Neuron (in vitro differentiated cells): ENCODE data around the gene DRAM1.
"Not testable (repeated sequence)": the region's sequence is repeated elsewhere in the genome, so short reads cannot be mapped to it uniquely, and the experiment has no call there.

Experiments
- H2AFZ ChIP-seq: one replicate; pipeline ENCODE4 v1.6.1; 2013; ENCODE audit warnings: low read depth, mild to moderate bottlenecking, inconsistent platforms, low read length, moderate library complexity
- H3K27me3 ChIP-seq: one replicate; pipeline ENCODE4 v1.6.1; 2013; ENCODE audit warnings: low read length; ENCODE audit not compliant: insufficient read depth
- H3K36me3 ChIP-seq: one replicate; pipeline ENCODE4 v1.6.1; 2013; ENCODE audit warnings: low read length; ENCODE audit not compliant: insufficient read depth
- H3K4me1 ChIP-seq: one replicate; pipeline ENCODE4 v1.6.1; 2013; ENCODE audit warnings: low read length; ENCODE audit not compliant: insufficient read depth
- H3K4me3 ChIP-seq: 2 replicates; pipeline ENCODE4 v1.5.1; 2013; ENCODE audit warnings: mild to moderate bottlenecking, low read length, moderate library complexity
- H3K9me3 ChIP-seq: one replicate; pipeline ENCODE4 v1.6.1; 2013; ENCODE audit warnings: low read length

Gene DRAM1

DNA sequence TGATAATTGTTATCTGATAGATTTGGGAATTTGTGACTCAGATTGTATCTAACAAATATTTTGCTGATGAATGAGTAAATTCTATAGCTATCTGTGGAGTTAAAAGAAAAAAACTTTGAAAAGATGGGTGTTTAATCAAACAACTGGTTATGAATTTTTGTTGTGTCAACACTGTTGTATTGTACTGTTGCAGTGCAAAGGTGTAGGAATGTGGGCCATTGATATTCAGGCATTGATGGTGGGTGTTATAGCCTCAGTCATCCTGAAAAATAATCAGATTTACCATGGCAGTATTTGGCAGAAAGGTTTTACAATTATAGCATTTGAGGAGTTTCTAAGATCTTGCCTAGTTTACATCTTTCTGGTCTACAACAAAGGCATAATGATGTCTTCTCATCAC is 15.4 kb downstream of the DRAM1 start:
- Histone ChIP-seq H3K4me3 (no peak overlapping the region), H3K36me3 (no peaks in the 10 kb centered on the region), H3K27me3 (no peaks in the 10 kb centered on the region), H3K4me1 (no peaks in the 10 kb centered on the region), H2AFZ (no peak overlapping the region), H3K9me3 (no peaks in the 10 kb centered on the region)

DNA sequence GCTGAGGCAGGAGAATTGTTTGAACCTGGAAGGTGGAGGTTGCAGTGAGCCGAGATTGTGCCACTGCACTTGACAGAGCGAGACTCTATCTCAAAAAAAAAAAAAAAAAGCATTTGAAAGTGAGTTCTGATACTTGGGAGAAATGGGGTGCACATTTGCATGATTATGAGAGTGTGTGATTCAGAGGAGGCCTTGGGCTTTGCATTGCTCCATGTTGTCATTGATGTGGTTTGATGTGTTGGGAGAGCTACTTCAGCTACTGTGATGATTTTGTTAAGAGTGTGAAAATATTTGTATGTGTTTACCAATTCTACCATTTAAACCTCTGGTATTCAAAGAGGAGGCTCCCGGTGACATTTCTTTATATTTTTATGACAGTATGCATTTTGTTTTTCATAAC is 24.4 kb downstream of the DRAM1 start:
- no peak overlapping the region for H2AFZ ChIP-seq
- H3K36me3 ChIP-seq, result no peaks in the 10 kb centered on the region
- H3K4me1 ChIP-seq, result no peaks in the 10 kb centered on the region
- no peaks in the 10 kb centered on the region for H3K9me3 ChIP-seq
- H3K4me3 ChIP-seq, result no peak overlapping the region
- no peaks in the 10 kb centered on the region for H3K27me3 ChIP-seq

DNA sequence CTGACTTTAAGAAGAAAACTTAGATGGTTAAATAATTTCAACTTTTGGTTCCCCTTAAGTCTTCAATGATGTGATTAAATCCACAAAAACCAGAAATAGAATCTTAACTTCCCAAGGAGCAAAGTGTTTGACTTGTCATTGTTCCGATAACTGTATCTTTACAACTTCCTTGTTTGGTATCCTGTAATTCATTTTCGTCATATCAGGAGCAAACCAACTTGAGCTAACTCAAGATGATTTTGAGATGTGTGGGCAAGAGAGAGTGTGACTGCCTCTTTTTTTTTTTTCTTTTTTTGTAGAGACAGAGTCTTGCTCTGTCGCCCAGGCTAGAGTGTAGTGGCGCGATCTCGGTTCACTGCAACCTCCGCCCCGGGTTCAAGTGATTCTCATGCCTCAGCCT is 25.3 kb downstream of the DRAM1 start:
- no peaks in the 10 kb centered on the region for H3K36me3 ChIP-seq
- H3K4me3 ChIP-seq, result no peak overlapping the region
- H3K27me3 ChIP-seq, result no peaks in the 10 kb centered on the region
- no peak overlapping the region for H2AFZ ChIP-seq
- no peaks in the 10 kb centered on the region for H3K9me3 ChIP-seq
- H3K4me1 ChIP-seq, result no peaks in the 10 kb centered on the region

DNA sequence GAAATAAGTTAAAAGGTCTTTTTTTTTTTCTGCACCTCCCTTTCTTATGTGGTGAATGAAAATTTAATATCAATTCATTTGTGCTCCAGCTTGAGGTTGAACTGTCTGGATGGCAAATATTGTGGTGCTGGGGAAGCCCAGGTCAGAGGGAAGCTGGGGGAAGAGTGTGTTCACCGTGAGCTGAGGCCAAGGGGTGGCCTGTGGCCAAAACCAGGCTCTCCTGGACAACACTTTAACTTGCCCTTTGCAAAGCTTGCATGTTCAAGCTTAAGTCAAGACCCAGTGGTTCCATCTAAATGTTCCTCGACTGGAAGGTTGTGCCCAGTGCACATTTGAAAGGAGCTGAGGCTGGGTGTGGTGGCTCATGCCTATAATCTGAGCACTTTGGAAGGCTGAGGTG is 28.8 kb downstream of the DRAM1 start:
- H3K9me3 ChIP-seq, result no peaks in the 10 kb centered on the region
- H2AFZ ChIP-seq, result no peak overlapping the region
- H3K36me3 ChIP-seq, result no peaks in the 10 kb centered on the region
- H3K4me1 ChIP-seq, result no peaks in the 10 kb centered on the region
- H3K4me3 ChIP-seq, result no peak overlapping the region
- no peaks in the 10 kb centered on the region for H3K27me3 ChIP-seq

DNA sequence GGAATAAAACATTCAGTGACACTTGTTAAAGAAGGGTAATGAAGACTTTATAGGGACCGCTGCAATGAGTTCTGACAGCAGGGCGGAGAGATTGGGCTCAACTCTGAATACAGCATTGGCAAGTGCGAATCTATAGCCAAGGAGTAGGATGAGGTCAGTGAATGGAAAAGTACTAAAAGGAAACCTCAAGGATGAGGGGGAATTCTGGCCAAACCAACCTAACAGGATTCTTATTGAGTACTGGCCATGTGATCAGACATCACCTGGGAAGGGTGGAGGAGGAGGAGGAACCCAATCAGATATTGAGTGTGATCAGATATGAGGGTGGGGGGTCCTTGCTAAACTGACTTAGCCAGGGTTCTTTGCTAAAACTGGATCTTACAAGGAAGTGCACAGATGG is 31.0 kb downstream of the DRAM1 start:
- H3K4me1 ChIP-seq, result no peaks in the 10 kb centered on the region
- H3K9me3 ChIP-seq, result no peaks in the 10 kb centered on the region
- H3K27me3 ChIP-seq, result no peaks in the 10 kb centered on the region
- no peak overlapping the region for H2AFZ ChIP-seq
- no peaks in the 10 kb centered on the region for H3K36me3 ChIP-seq
- no peak overlapping the region for H3K4me3 ChIP-seq

DNA sequence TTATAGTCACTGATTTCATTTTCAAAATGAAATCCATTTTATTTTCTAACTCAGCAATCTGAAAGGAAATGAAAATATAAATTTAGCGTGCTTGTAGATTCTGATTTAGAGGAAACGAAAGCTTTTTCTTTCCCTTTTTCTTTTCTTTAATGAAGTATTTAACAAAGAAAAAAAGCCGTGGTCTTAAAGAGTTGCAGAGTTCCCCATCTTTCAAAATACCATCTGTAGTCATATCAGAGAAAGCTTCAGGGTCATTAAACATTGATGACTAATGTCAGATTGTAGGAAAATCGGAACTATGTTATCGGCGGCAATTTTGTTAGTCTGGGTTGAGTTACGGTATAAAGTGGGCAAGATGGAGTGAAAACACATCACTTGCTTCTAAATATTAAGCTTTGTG is 32.3 kb downstream of the DRAM1 start:
- Histone ChIP-seq H3K36me3 (no peaks in the 10 kb centered on the region), H2AFZ (no peak overlapping the region), H3K27me3 (no peaks in the 10 kb centered on the region), H3K4me1 (no peaks in the 10 kb centered on the region), H3K4me3 (no peak overlapping the region), H3K9me3 (no peaks in the 10 kb centered on the region)

DNA sequence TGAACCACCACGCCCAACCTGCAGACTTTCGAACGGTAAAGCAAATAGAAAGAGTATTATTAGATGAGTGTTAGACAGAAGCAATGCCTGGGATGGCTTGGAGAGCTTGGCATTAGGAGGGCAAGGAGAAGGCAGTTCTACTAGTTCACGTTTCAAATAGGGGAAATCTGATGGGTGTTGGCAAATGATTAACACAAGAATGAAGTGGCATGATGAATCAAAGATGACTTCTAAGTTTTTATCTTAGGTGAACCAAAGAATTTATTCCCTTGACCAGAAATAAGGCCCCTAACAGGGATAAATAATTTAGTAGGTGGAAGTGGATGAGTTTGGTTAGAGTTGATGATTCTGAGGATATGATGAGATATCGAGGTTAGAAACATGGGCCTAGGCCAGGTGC is 38.5 kb downstream of the DRAM1 start:
- Histone ChIP-seq H3K4me3 (no peak overlapping the region), H2AFZ (no peak overlapping the region), H3K9me3 (no peaks in the 10 kb centered on the region), H3K36me3 (no peaks in the 10 kb centered on the region), H3K27me3 (no peaks in the 10 kb centered on the region), H3K4me1 (no peaks in the 10 kb centered on the region)

DNA sequence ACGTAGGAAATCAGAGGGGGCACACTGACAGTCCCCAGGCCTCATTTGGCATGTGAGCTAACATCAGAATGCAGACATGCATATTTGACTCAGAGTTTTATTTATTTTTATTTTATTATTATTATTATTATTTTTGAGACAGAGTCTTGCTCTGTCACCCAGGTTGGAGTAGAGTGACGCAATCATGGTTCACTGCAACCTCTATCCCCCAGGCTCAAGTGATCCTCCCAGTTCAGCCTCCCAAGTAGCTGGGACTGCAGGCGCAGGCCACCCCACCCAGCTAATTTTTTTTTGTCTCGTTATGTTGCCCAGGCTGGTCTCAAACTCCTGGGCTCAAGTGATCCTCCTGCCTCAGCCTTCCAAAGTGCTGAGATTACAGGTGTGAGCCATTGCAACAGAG is 41.4 kb downstream of the DRAM1 start:
- not testable (repeated sequence) for H3K27me3 ChIP-seq, H3K4me3 ChIP-seq, H3K9me3 ChIP-seq, H3K36me3 ChIP-seq, H3K4me1 ChIP-seq, H2AFZ ChIP-seq

DNA sequence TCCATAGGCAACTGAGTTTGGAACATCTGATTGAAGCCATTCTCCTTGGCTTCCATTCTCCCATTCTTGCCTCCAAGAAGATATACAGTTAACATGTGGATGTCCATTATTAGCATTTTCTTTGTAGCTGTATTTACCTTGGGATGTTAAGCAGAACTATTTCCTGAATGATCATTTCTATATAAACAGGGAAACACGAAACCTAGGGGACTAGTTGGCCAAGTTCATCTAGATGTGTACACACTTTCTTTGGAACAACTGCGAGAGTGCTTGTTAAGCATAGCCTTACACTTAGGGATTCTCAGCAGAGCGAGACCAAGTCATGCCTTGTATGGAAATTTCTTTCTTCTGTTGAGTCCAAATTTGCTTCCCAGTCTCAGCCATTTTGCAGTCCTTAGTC is 42.1 kb downstream of the DRAM1 start:
- no peak overlapping the region for H3K4me3 ChIP-seq
- H3K36me3 ChIP-seq, result no peaks in the 10 kb centered on the region
- H3K9me3 ChIP-seq, result no peaks in the 10 kb centered on the region
- no peaks in the 10 kb centered on the region for H3K27me3 ChIP-seq
- no peaks in the 10 kb centered on the region for H3K4me1 ChIP-seq
- H2AFZ ChIP-seq, result no peak overlapping the region

DNA sequence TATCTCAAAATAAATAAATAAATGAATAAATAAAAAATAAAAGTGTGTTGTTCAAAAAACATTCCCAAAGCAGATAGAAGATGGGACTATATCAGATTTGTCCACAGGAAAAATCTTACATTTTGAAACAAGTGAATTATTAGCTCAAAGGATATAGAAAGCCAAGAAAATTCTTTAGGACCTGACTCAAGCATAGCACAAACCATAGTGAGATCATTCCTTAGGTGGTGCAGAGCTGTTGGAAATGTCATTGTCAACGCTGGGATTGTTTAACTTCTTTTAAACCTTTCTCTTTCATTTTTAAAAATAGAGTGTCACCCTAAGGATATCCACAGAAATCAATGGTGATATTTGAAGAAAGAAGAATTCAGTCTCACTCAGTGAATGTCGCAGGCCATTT is 43.5 kb downstream of the DRAM1 start:
- Histone ChIP-seq H3K4me1 (no peaks in the 10 kb centered on the region), H2AFZ (no peak overlapping the region), H3K9me3 (no peaks in the 10 kb centered on the region), H3K4me3 (no peak overlapping the region), H3K27me3 (no peaks in the 10 kb centered on the region), H3K36me3 (no peaks in the 10 kb centered on the region)

DNA sequence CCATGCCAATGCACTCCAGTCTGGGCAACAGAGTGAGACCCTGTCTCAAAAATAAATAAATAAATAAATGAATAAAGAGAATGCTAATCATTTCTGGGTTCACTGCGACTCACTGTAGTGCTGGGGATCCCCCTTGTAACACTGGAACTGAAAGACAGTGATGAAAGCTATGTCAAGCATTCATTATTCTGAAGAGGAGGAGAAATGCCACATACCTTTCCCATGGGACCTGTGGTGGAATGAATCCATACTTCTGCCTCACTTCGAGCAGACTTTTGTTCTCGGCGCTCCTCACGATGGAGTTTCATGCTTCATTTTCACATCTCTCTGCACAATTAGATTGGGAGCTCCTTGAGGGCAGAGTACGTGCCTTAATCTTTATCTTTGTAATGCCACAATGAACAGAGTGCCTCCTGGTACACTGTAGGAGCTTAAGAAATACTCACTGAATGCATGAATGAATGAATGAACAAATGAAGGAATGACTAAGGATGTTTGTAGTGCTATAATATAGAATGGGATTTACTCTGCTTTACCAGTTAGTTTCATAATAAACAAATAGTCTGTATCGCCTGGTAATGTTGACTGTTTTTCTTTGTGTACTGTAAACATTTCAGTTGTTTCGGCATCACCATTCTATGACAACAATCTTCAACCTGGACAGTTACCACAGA is 45.8 kb downstream of the DRAM1 start:
- Histone ChIP-seq H3K9me3 (no peaks in the 10 kb centered on the region), H2AFZ (no peak overlapping the region), H3K36me3 (no peaks in the 10 kb centered on the region), H3K4me1 (no peaks in the 10 kb centered on the region), H3K27me3 (no peaks in the 10 kb centered on the region), H3K4me3 (no peak overlapping the region)

DNA sequence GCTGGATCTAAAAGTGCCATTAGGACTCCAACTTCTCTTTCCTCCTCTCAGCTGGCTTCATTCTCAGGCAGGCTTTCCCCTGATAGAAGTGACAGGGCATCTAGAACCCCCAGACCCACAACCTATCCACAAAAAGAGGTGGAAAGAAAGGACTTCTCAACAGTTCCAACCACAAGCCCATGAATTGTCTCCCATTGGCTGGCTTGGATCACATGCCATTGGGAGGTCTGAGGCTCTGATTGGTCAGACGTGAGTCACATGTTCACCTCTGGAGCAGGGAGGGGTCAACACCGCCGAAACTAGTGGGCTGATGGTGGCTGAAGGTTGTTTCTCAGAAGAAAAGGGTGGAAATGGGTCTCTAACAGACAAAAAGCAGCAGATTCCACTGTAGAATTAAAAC is 47.2 kb downstream of the DRAM1 start:
- Histone ChIP-seq H3K36me3 (no peaks in the 10 kb centered on the region), H3K4me3 (no peak overlapping the region), H3K27me3 (no peaks in the 10 kb centered on the region), H2AFZ (no peak overlapping the region), H3K9me3 (no peaks in the 10 kb centered on the region), H3K4me1 (no peaks in the 10 kb centered on the region)

DNA sequence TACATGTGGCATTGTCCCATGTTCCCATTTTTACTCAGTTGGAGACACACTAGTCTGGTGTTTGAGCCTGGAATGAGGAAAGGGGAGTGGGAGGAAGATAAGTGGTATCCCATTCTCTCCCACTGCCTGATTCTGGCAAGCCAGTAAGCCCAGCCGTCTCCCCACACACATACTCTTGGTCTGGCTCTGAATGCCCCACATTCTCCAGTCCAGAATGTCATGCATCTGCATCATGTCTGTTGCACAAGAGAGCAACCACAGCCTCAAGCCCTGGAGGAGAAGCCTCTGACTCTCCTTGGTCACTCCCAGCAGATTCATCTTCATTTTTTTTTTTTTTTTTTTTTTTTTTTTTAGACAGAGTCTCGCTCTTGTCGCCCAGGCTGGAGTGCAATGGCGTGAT is 48.0 kb downstream of the DRAM1 start:
- Histone ChIP-seq H3K4me3 (no peak overlapping the region), H3K27me3 (no peaks in the 10 kb centered on the region), H3K36me3 (no peaks in the 10 kb centered on the region), H3K9me3 (no peaks in the 10 kb centered on the region), H3K4me1 (no peaks in the 10 kb centered on the region), H2AFZ (no peak overlapping the region)

DNA sequence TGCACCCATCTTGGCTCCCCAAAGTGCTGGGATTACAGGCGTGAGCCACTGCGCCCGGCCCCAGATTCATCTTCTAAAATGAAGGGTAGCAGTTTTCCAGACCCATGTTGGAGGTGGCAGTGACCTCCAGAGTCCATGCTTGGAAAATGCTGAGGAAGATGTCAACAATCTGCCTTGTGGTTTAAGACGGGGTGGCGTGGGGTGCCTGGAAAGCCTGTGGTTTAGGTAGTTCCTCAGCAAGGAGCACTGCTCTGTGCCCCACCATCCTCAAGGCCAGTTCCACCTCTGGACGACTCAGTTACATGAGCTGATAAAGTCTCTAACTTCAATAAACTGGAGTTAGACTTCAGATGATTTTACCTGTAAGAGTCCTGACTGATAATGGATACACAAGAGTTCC is 48.6 kb downstream of the DRAM1 start:
- H3K4me1 ChIP-seq, result no peaks in the 10 kb centered on the region
- H3K9me3 ChIP-seq, result no peaks in the 10 kb centered on the region

More for the DNA sequence above, 48.6 kb downstream of the DRAM1 start:
- no peaks in the 10 kb centered on the region for H3K36me3 ChIP-seq
- H3K27me3 ChIP-seq, result no peaks in the 10 kb centered on the region
- H3K4me3 ChIP-seq, result no peak overlapping the region
- H2AFZ ChIP-seq, result no peak overlapping the region
